KG1 (cell line): ENCODE results near the gene MAPKAPK2.

Experiments used
- DNase-seq: peaks from one replicate; lab custom pipeline; 2025; lab: John Stamatoyannopoulos, UW

MAPKAPK2 gene

GRCh38 chr1:206704226-206704625, 19.5 kb downstream of the MAPKAPK2 start:
- no peak for DNase-seq

DNA sequence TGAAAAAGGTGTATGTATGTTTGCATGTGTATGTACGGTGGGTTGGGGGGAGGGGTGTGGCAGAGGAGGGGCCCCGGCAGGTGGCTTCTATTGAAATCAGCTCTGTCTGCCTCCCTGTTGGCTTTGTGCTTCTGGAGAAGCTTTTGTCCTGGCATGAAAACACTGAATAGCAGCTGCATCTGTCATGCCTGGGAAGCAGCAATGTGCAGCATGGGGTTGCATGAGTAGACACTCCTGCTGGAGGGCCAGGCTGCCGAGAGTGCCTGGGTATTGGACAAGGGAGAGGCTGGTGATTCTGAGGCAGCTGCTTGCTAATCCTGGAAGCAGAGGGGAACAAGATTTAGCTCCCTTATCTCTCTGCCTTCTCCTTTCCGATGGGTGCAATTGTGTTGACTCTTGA, 20.5 kb downstream of the MAPKAPK2 start:
- DNase-seq, result no peak

GRCh38 chr1:206705726-206706297, 21.1 kb downstream of the MAPKAPK2 start:
- DNase-seq, result no peak

DNA sequence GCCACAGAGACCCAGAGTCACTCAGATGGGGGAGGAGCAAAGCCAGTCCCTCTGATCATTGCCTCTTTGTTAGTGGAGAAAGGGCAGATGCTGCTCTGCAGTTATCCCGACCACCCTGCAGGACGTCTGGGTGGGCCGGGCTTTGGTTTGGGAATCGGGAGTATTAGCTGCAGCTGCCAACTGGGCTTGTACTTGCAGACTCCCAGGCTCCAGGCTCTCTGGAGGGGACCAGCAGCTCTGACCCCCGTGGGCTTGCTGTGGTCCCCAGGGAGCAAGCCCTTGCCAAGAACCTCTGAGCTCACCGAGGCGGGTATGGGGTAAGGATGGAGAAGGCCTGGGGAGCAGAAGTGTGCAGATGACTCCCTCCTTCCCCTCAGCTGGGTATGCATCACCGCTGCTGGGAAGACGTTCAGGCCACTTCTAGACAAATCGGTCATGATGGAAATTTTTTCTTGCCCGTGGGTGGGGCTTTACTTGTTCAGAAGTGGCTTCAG, 21.6 kb downstream of the MAPKAPK2 start:
- DNase-seq, result no peak

GRCh38 chr1:206706806-206707366, 22.2 kb downstream of the MAPKAPK2 start:
- DNase-seq, result no peak

- no peak for DNase-seq
Measured at GRCh38 chr1:206708058-206708457, 23.4 kb downstream of the MAPKAPK2 start.

DNA sequence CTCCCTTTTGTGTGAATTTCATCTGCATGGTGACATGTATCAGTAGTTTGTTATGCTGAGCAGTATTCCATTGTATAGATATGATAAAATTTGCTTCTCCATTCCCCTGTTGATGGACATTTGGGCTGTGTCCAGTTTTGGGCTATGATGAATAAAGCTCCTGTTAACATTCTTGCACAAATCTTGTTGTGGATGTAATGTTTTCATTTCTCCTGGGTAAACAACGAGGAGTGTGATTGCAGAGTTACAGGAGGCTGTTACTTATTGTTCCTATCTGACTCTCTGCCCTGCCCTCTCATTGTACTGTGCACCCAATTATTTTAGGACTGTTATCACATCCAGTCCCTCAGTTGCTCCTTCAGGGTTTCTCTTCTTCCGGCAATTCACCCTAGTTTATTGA, 24.2 kb downstream of the MAPKAPK2 start:
- no peak for DNase-seq

- DNase-seq, result no peak
Measured at GRCh38 chr1:206709322-206709721, 24.6 kb downstream of the MAPKAPK2 start.

DNA sequence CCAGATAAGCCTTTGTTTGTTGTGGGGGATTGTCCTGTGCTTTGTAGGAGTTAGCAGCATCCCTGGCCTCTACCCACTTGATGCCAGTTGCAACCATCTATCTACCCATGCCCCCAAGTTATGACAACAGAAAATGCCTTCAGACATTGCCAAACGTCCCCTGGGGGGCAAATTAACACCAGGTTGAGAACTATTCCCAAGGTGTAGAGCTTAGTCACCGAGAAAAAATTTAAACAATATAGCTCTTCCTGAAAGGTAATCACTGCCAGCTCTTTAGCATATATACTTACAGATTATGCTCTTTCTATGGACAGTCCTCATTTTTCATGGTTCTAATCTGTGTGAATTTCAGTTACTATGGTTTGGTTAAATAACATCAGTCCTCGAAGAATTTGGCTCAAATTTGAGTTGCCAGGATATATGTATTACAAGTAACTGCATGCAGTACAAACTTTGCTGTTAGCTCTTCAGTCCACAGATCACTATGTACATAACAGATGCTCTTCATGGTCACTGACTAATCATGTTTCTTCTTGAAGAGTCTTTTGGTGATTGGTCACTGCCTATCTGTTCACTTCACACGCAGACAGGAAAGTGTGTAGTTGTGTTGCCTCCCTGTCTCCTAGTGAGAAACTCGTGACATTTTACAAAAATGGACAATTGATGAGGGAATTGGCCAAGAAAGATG, 25.2 kb downstream of the MAPKAPK2 start:
- DNase-seq, result no peak

- DNase-seq, result no peak
Measured at GRCh38 chr1:206710460-206710823, 25.7 kb downstream of the MAPKAPK2 start.

- DNase-seq, result no peak
Measured at GRCh38 chr1:206713070-206713469, 28.4 kb downstream of the MAPKAPK2 start.

DNA sequence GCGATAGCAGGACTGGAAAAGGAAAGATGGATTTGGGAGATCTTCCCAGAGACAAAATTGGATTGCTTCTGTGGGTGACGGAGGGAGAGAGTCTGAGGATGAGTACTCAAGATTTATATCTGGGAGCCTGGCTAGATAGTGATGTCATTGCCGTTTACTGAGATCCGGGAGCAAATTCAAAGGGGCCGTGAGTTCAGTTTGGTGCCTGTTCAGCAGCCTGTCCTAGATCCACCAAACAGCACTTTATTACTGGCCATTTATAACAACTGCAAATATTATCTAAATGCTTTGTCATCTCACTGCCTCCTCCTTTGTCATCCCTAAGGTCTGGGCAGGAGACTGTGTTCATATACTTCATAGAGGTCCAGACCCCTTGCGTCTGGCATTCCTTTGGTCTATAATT, 29.2 kb downstream of the MAPKAPK2 start:
- DNase-seq, result no peak

DNA sequence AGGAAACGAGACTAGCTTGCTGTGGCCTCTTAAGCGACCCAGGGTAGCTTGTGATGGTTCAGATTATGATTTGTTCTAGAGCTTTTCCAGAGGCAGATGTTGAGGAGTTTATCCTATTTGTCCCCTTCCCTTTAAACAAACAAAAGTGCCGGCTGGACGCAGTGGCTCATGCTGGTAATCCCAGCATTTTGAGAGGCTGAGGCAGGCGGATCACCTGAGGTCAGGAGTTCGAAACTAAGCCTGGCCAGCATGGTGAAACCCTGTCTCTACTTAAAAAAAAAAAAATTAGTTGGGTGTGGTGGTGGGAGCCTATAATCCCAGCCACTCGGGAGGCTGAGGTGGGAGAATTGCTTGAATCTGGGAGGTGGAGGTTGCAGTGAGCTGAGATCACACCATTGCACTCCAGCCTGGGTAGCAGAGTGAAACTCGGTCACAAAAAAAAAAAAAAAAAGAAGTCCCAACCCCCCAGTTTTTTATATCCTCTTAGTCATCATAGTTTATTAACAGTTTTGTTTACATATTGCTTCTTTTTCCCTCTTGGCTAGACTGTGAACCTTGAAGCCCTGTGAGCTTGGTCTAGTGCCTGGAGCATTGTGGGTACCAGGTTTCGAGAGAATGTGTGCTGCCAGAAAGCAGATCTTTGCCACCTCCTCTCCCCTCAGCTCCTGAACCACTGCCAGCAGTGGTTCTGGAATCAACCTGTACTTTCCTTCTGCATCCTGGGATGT, 29.8 kb downstream of the MAPKAPK2 start:
- DNase-seq, result no peak

DNA sequence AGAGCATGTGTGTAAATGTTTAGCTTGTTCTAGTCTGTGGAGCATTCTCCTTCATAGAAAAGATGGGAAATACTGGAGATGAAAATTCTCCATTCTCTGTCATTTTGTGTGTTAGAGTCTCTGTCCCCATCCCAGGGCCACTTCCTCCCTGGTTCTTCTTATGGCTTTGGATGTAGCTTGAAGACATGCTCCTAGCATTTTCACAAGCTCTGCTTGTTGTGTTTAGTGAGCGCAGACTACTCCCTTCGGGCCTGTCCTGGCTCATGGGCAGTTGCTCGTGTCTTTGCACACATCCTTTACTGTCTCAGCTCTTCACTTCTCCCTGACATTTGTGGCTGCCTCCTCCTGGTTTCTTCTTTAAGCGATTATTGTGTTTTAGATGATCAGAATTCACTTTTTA, 30.4 kb downstream of the MAPKAPK2 start:
- no peak for DNase-seq

- no peak for DNase-seq
Measured at GRCh38 chr1:206715552-206716158, 30.9 kb downstream of the MAPKAPK2 start.

- DNase-seq, result peak; percentile 19
Measured at GRCh38 chr1:206716159-206716869, 31.6 kb downstream of the MAPKAPK2 start.

GRCh38 chr1:206716870-206717673, 32.4 kb downstream of the MAPKAPK2 start:
- DNase-seq, result peak; percentile 68

DNA sequence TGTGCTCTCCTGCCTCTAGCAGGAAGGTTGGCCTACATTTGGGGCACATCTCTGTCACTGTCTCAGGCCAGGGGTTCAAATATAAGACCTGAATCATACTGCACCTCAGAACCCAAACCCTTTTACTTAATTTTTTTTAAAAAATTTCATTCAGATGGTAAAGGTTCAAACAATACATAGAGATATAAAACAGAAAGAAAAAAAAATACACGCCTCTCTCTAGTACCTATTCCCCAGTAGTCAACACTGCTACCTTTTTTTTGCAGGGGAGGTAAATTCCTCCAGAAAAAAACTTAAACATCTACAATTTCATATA, 32.9 kb downstream of the MAPKAPK2 start:
- no peak for DNase-seq

- DNase-seq, result no peak
Measured at GRCh38 chr1:206719169-206719839, 34.6 kb downstream of the MAPKAPK2 start.

DNA sequence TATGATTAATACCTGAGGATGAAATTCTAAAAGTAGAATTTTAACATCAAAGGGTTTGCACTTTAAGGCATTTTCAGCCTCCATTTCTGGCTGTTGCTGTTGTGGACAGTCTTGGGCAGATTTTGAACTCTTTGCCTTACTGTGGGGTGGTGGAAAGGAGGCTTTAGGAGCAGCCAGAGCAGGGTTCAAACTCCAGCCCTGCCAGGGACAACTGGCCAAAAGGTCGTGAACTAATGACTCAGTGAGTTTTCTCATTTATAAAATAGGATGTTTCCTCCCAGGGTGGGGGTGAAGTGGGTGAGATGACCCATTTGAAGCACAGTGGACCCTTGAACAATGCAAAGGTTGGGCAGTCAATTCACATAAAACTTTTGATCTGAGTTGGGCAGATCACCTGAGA, 36.7 kb downstream of the MAPKAPK2 start:
- DNase-seq, result no peak
